Inflammatory macrophage treated with lipopolysaccharide for 4 hours (primary cell): ENCODE data around the gene MPPED2.

Experiments
- DNase-seq: peaks from one replicate; pipeline ENCODE4 v3.0.0-alpha.2; 2020

MPPED2 gene

GRCh38 chr11:30522536-30523243 is 63.5 kb downstream of the MPPED2 start:
- DNase-seq: no peak

GRCh38 chr11:30521297-30522071 is 64.7 kb downstream of the MPPED2 start:
- no peak for DNase-seq

GRCh38 chr11:30513087-30513486 is 73.1 kb downstream of the MPPED2 start:
- no peak for DNase-seq

GRCh38 chr11:30511408-30511807 is 74.7 kb downstream of the MPPED2 start:
- DNase-seq: no peak

GRCh38 chr11:30510750-30511149 is 75.4 kb downstream of the MPPED2 start:
- no peak for DNase-seq

GRCh38 chr11:30509364-30509763 is 76.8 kb downstream of the MPPED2 start:
- DNase-seq: no peak

- no peak for DNase-seq
These were observed 77.6 kb downstream of the MPPED2 start for GRCh38 chr11:30508594-30508993.

GRCh38 chr11:30505603-30506002 is 80.5 kb downstream of the MPPED2 start:
- DNase-seq: no peak

GRCh38 chr11:30504468-30504867 is 81.7 kb downstream of the MPPED2 start:
- DNase-seq: no peak

GRCh38 chr11:30503156-30503555 is 83.0 kb downstream of the MPPED2 start:
- DNase-seq: no peak

- DNase-seq: no peak
These were observed 83.8 kb downstream of the MPPED2 start for GRCh38 chr11:30502305-30502704.

- DNase-seq: no peak
These were observed 84.4 kb downstream of the MPPED2 start for GRCh38 chr11:30501744-30502143.

- no peak for DNase-seq
These were observed 86.2 kb downstream of the MPPED2 start for GRCh38 chr11:30499940-30500339.

- DNase-seq: no peak
These were observed 88.6 kb downstream of the MPPED2 start for GRCh38 chr11:30497600-30497999.

- no peak for DNase-seq
These were observed 89.2 kb downstream of the MPPED2 start for GRCh38 chr11:30496935-30497334.

- no peak for DNase-seq
These were observed 90.7 kb downstream of the MPPED2 start for GRCh38 chr11:30495437-30495836.

GRCh38 chr11:30489511-30489910 is 96.6 kb downstream of the MPPED2 start:
- DNase-seq: peak; percentile 4

GRCh38 chr11:30489076-30489475 is 97.1 kb downstream of the MPPED2 start:
- no peak for DNase-seq

- DNase-seq: peak; percentile 13
These were observed 97.7 kb downstream of the MPPED2 start for GRCh38 chr11:30488304-30488998.

- peak; percentile 85 for DNase-seq
These were observed 98.8 kb downstream of the MPPED2 start for GRCh38 chr11:30487200-30487898.

GRCh38 chr11:30485756-30486155 is 100.4 kb downstream of the MPPED2 start:
- DNase-seq: no peak

GRCh38 chr11:30485222-30485621 is 100.9 kb downstream of the MPPED2 start:
- DNase-seq: no peak

GRCh38 chr11:30483056-30483455 is 103.1 kb downstream of the MPPED2 start:
- peak; percentile 58 for DNase-seq
